SK-N-DZ (cell line): Measurements from ENCODE around the gene NHSL1.
A peak's percentile ranks its signal among the peaks of the same experiment; 100 is the strongest.
"Not testable (repeated sequence)": the region's sequence is repeated elsewhere in the genome, so short reads cannot be mapped to it uniquely, and the experiment has no call there.

Experiments
- DNase-seq: peaks from one replicate; pipeline ENCODE4 v3.0.0-alpha.2; 2015; ENCODE audit warnings: low spot score

NHSL1 gene

DNA sequence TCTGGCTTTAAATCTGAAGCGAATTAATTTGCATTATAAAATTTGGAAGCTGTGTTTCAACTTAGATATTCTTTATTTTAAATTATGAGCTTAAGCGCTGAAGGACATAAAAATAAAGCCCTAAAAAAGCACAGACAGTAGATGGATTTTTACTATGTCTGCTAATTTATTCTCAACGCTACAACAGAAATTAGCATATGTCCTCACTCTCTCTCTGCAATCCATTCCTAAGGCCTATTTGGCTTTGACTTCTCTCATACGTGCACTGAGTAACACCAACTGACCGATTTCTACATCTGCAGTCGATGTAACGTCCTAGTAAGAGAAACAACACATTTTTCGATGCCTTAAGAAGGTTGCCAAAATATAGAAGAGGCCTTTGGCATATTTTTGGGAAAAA is 71.6 kb downstream of the NHSL1 start:
- DNase-seq: no peak

DNA sequence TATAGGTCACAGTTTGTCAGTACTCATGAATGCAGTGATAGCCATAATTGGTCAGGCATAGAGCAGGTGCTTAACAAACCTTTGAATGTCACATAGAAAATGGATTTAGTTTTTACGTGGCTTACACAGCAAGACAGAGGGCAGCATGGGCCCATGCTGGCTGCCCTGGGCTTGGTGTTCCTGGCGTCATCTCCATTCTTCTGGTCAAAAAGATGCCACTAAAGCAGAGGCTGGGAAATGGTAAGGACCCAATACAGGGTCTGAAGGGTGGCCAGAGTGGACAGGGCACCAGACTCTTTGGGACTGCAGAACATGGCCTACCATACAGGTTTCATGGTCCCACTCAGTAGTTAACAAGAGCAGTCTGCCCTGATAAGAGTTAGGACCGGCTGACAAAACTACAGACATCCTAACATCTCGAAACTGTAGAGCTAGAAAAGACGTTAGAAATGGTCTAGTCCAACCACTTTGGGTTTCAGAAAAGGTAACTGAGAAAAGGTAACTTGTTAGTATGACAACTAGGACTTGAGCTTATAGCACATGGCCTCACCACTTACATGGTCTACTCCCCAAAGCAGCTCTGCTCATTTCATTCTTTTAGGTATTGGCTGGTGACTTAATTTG is 72.7 kb downstream of the NHSL1 start:
- no peak for DNase-seq

GRCh38 chr6:138425256-138425655 is 74.0 kb downstream of the NHSL1 start:
- DNase-seq: not testable (repeated sequence)

DNA sequence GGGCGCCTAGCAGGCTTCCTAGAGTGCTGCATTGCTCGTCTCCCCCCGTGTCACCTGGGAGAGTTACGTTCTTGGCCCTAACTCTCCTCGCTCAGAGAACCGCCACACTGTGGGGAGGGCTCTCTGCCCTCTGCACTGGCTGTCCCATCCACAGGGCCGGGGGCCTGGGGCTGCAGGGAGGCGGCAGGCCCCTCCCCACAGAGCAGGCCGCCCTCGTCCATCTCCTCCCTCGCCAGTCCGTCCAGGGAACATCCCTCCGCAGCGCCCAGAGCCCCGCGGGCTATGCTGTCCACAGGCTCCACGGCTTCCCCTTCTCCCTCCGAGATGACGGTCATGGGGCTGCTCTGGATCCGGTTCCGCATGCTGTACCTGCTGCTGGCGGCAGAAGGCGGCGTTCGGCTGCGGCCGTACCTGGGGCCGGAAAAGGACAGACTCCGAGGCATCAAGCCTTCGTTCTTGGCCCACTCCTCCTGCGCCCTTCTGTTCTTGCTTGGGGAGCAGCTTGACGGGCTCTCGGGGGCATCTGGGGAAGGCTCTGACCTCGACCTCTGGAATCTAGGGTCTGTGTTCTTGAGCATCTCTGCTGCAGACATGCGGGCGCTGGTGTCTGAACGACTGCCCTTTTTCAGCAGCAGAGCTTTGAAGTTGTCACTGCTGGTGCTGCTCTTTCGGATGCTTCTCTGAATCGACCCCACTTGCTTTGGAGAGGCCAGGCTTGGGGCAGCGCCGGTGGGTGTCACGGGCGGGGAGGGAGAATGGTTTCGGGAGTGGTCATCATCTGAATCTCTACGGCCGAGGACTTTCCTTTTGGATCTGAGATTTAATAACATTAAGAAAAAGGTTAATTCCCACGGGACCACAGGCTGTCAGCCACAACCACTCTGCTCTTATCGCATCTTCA is 75.0 kb downstream of the NHSL1 start:
- DNase-seq: peak; percentile 53

- no peak for DNase-seq
Observed at GRCh38 chr6:138422861-138423260, 76.4 kb downstream of the NHSL1 start.

GRCh38 chr6:138421608-138422007 is 77.7 kb downstream of the NHSL1 start:
- no peak for DNase-seq

DNA sequence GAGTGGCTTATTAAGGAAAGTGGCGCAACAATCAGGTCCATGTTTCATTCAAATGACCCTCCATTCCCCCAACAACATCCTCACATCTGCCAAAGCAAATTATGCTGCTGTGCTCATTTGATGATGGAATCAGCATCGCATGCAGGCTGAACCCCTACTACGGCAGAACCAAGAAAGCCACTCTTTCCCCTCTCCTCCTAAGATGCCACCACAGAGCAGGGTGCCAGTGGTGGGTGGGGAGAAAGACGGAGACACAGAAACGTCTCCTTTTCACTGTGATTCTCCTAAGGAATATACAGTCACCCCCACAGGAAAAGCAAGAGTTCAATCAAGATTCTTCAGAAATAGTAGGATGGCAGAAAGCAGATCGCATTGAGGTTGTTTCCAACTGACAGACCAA is 78.2 kb downstream of the NHSL1 start:
- no peak for DNase-seq

DNA sequence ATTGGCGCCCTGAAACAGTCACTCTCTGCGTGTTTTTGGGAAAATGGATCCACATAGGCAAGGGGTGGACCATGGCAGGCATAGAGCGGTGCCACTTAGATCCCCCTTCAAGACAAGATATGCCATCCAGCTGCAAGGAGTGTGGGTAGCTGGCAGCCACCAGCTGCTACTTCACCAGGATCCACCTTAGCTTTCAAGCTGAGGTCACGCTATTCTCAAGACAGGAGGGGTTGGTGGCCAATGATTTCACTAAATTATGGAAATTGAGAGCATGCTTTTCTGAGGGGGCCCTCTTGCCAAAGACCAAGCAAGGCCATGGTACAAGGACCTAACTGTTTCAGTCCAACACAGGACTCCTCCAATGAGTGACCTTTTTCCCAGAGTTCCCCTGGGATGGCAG is 78.9 kb downstream of the NHSL1 start:
- DNase-seq: no peak

DNA sequence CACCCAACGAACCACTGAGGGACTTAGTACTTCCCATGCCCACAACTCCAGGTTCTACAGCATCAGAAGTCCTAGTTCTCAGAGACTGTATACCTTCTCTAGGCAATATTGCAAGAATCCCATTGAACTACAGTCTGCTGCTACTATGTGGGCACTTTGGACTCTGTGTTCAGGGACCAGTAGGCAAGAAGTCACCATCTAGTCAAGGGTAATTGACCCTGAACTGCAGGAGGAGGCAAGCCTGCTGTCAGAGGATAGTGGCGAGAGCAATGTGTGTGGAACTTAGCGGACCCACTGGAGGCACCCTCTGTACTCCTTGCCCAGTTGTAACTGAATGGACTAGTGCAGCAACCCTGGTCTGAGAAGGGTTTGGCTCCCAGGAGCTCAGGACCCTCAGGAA is 79.5 kb downstream of the NHSL1 start:
- DNase-seq: no peak

- no peak for DNase-seq
Observed at GRCh38 chr6:138418118-138418742, 81.1 kb downstream of the NHSL1 start.

DNA sequence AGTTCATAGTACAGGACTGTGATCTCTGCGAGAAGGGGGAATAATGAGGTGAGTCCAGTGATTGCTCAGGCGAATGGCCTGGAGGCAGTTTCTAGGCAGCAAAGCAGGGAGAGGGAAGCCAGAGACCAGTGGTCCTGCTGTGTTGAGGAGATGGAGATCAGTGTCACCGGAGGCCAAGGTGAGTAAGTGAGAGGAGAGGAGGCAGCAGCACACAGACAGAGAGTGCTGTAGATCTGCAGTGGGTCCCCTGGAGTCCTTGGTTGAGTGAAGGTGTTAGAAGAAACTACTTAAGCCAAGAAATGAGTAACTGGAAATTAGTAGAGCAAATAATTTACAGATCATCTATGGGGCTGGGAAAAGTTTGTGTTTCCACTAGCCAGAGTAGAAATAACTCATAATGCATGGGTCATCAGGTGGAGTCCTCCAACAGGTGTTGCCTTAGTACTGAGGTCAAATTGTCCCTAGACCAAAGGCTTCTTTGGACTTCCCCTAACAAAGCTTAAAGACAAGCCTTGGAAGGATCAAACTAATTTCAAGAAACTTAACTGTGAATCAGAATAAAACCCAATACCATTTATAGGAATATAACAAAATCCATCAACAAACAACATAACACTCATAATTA is 81.7 kb downstream of the NHSL1 start:
- DNase-seq: no peak

DNA sequence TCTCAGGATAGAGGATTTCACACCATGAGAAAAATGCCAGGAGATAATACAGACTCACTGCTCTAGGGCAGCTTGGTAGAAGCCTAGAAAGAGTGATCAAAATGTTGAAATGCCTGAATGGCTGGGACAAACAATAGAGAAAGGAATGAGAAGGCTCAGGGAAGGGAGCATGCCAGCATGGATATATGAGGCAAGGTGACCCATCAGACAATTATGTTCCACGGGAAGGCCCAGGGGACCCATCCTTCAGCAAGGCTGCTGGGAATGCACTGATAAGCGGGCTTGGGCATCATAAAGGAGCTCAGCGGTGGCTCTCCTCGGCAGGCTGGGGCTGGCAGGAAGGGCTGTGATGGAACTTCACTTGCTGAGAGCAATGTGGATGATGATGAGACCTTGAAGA is 83.1 kb downstream of the NHSL1 start:
- no peak for DNase-seq

- DNase-seq: no peak
Observed at GRCh38 chr6:138415125-138415524, 84.2 kb downstream of the NHSL1 start.

- DNase-seq: no peak
Observed at GRCh38 chr6:138410972-138411880, 88.1 kb downstream of the NHSL1 start.

GRCh38 chr6:138410048-138410735 is 89.1 kb downstream of the NHSL1 start:
- no peak for DNase-seq

GRCh38 chr6:138406443-138406842 is 92.9 kb downstream of the NHSL1 start:
- DNase-seq: no peak

- peak; percentile 43 for DNase-seq
Observed at GRCh38 chr6:138405816-138406413, 93.4 kb downstream of the NHSL1 start.

- no peak for DNase-seq
Observed at GRCh38 chr6:138404666-138405337, 94.5 kb downstream of the NHSL1 start.
